Measurements from ENCODE around the gene ABAT.

DNA sequence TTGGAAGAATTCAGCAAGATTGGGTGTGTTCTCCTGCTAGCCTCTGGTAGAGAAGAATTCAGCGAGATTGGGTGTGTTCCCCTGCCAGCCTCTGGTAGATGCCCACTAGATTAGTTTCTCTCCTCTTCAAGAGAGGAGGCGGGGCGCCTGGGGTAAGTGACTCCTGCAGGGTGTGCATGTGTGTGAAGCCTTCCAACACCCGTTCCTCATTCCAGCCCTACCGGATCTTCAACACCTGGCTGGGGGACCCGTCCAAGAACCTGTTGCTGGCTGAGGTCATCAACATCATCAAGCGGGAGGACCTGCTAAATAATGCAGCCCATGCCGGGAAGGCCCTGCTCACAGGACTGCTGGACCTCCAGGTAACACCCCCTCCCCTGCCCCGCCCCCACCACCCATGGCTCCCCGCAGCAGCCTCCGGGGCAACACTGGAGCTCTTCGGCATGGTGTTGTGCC is 101.7 kb downstream of the ABAT start:
- no peak for TF ChIP-seq EZH2 (IDR thresholded peaks at IDR 0.05)
- TF ChIP-seq ZNF274 (IDR thresholded peaks at IDR 0.05; ENCODE audit: low read depth, low read length), result no peak
- TF ChIP-seq, protein P1, sequence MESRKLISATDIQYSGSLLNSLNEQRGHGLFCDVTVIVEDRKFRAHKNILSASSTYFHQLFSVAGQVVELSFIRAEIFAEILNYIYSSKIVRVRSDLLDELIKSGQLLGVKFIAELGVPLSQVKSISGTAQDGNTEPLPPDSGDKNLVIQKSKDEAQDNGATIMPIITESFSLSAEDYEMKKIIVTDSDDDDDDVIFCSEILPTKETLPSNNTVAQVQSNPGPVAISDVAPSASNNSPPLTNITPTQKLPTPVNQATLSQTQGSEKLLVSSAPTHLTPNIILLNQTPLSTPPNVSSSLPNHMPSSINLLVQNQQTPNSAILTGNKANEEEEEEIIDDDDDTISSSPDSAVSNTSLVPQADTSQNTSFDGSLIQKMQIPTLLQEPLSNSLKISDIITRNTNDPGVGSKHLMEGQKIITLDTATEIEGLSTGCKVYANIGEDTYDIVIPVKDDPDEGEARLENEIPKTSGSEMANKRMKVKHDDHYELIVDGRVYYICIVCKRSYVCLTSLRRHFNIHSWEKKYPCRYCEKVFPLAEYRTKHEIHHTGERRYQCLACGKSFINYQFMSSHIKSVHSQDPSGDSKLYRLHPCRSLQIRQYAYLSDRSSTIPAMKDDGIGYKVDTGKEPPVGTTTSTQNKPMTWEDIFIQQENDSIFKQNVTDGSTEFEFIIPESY (IDR thresholded peaks at IDR 0.05; ENCODE audit: extremely low read depth, insufficient replicate concordance, low read length), result no peak
- TF ChIP-seq, protein P2, sequence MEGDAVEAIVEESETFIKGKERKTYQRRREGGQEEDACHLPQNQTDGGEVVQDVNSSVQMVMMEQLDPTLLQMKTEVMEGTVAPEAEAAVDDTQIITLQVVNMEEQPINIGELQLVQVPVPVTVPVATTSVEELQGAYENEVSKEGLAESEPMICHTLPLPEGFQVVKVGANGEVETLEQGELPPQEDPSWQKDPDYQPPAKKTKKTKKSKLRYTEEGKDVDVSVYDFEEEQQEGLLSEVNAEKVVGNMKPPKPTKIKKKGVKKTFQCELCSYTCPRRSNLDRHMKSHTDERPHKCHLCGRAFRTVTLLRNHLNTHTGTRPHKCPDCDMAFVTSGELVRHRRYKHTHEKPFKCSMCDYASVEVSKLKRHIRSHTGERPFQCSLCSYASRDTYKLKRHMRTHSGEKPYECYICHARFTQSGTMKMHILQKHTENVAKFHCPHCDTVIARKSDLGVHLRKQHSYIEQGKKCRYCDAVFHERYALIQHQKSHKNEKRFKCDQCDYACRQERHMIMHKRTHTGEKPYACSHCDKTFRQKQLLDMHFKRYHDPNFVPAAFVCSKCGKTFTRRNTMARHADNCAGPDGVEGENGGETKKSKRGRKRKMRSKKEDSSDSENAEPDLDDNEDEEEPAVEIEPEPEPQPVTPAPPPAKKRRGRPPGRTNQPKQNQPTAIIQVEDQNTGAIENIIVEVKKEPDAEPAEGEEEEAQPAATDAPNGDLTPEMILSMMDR (IDR thresholded peaks at IDR 0.05 in 2 of 3, conservative IDR thresholded peaks at IDR 0.05 in 1 of 3; ENCODE audit: borderline replicate concordance in 1 of 3, insufficient read depth in 1 of 3, low read depth in 2 of 3, low read length in 2 of 3), result no peak
- no peak for TF ChIP-seq POLR2A (IDR thresholded peaks at IDR 0.05; ENCODE audit: borderline replicate concordance, extremely low read depth, insufficient read depth, insufficient read length)
